ENCODE data around the gene ARSI.

GRCh38 chr5:150309101-150309885 lies 6.6 kb upstream of the ARSI start:
- TF ChIP-seq ZNF70 (CRISPR knock-in tag; IDR thresholded peaks at IDR 0.05) (no peak), ZFP30 (CRISPR knock-in tag; IDR thresholded peaks at IDR 0.05) (no peak), CREB5 (CRISPR knock-in tag; IDR thresholded peaks at IDR 0.05; ENCODE audit: low read depth) (no peak), ARNTL (CRISPR knock-in tag; IDR thresholded peaks at IDR 0.05; ENCODE audit: borderline replicate concordance, low read depth) (no peak), CSDC2 (CRISPR knock-in tag; IDR thresholded peaks at IDR 0.05) (no peak)
